Stimulated activated CD4-positive, alpha-beta T cell treated with anti-CD3 and anti-CD28 coated beads, Interleukin-2, amount 100 ng/mL, for 4 hours (primary cell): Measurements from ENCODE around the gene ADARB1.

ENCODE experiments used
- DNase-seq: peaks from one replicate; pipeline ENCODE4 v3.0.0-alpha.2; 2020; ENCODE audit warnings: low read depth

ADARB1 gene

GRCh38 chr21:45075596-45076244, 1.3 kb downstream of the ADARB1 start:
- DNase-seq = no peak

GRCh38 chr21:45076245-45076711, 1.9 kb downstream of the ADARB1 start:
- no peak for DNase-seq

- DNase-seq = no peak
These were observed 4.0 kb downstream of the ADARB1 start for GRCh38 chr21:45078371-45078770.

DNA sequence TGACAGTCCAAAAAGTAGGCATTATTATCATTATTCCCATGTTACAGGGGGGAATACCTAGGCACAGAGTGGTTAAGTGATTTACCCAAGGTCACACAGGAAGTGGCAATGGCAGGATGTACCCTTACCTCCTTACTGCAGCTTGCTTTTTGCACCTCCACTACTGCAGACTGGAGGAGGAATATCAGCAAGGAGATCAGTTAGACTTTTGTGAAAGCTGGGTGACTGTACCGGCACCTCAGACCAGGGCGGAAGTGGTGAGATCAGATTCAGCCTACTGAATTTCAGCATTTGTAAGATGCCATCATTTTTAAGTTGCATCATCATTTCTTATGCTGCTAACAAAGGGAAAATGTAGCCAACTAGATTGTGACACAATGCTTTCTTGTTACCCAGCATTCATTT, 4.5 kb downstream of the ADARB1 start:
- peak; percentile 73 for DNase-seq

- no peak for DNase-seq
These were observed 5.0 kb downstream of the ADARB1 start for GRCh38 chr21:45079351-45079750.

- no peak for DNase-seq
These were observed 5.9 kb downstream of the ADARB1 start for GRCh38 chr21:45080232-45080631.

DNA sequence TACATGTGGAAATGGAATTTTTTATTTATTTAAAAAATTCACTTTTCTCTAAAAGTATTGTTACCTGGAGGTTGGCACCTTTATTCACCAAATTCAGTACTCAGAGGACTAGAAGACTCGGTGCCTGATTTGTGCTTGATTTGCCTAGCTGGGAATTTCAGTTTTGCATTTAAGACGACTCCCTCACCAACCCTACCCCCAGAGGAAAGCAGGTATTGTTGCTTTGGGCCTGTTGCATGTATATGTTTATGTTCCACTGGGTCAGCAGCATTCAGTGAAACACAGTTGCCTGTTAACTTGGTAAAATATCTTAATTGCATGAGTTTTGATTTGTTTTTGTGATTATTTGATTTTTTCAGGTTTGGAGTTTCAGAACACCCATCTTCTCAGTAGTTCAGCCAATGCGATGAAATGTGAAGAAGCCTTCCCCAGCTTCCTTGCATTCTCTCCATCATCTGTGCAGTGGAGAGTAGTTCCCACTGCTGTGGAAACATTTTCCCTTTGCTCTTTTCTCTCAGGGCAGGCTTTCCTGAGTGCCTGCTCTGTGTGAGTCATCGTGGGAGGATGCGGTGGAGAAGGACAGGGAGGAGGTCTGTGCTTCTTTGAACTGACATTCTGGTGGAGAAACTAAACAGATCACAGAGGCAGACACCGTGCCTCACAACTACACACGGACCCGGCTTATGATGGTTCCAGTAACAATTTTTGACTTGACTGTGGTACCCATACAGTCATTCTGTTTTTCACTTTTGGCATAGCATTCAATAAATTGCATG, 6.4 kb downstream of the ADARB1 start:
- peak; percentile 23 for DNase-seq

DNA sequence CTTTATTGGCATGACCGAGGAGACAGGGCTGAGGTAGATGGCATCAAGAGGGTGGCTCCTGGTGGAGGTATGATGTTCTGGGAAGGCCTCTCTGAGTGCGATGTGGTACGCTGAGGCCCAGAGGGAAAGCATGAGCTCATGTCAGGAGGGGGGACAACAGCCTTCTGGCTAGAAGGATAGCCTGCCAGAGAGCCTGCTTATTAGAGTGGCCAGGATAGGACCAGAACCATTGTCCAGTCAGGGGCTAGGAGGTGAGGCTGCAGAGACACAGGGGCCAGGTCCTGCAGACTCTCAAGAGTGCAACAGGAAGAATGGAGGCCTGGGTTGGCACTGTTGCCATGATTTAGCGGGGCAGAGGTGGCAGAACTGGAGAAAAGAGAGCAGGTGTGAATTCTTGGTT, 7.3 kb downstream of the ADARB1 start:
- DNase-seq = no peak

- DNase-seq = no peak
These were observed 8.4 kb downstream of the ADARB1 start for GRCh38 chr21:45082736-45083135.

- no peak for DNase-seq
These were observed 9.7 kb downstream of the ADARB1 start for GRCh38 chr21:45084121-45084520.

DNA sequence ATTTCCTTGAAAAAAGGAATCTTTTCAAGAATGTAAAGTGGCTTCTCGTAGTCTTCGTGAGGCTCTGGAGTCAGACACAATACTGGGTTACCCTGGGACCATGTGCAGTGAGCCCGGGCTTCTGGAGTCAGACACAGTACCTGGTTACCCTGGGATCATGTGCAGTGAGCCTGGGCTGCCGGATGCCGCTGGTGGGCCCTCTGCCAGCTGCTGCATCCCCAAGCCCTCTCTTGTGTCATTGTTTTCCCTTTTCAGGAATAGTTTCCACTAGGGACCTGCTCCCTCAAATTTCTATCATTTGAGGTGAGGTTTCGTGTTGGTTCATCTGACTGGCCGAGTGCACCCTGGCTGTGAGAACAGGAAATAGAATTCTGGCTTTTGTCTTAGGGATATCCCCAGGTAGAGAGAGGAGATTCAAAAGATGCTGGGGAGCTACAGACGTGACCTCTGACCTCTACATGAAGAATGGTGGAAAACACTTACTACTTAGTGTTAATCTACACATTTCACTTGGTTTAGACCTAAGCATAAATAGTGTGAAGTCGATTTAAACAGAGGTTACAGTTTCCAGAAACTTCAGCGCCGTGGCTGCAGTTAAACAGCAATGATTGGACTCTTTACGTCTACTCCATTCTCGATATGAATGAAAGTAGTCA, 10.6 kb downstream of the ADARB1 start:
- no peak for DNase-seq

GRCh38 chr21:45085700-45086099, 11.3 kb downstream of the ADARB1 start:
- DNase-seq = no peak

DNA sequence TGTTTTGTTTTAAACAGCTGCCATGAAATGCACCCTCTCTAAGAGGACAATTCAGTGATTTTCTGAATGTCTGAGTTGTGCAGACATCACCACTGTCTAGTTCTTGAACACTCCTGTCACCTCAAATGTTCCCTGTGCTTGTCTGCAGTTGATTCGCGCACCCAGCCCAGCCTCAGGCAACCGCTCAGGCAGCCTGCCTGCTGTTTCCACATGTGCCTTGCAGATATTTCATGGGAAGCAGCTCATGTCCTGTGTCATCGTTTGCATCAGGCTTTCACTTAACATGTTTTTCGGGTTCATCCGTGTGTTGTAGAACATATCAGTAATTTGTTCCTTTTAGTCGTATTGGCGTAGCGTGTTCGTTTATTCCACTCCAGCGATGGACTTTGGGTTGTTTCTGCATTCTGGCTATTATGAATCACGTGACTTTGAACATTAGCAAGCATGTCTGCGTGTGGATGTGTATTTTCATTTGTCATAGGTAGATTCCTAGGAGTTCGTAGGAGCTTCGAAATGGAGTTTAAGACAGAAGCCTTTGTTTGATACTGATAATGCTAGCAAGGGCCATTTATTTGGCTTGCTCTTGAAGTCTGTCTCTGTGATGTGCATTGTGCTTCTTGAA, 12.1 kb downstream of the ADARB1 start:
- no peak for DNase-seq

- no peak for DNase-seq
These were observed 12.8 kb downstream of the ADARB1 start for GRCh38 chr21:45087022-45087823.

GRCh38 chr21:45088116-45088515, 13.7 kb downstream of the ADARB1 start:
- no peak for DNase-seq

- DNase-seq = no peak
These were observed 14.3 kb downstream of the ADARB1 start for GRCh38 chr21:45088729-45089128.

GRCh38 chr21:45089964-45090363, 15.6 kb downstream of the ADARB1 start:
- no peak for DNase-seq

- DNase-seq = no peak
These were observed 16.6 kb downstream of the ADARB1 start for GRCh38 chr21:45090966-45091365.

- no peak for DNase-seq
These were observed 17.4 kb downstream of the ADARB1 start for GRCh38 chr21:45091550-45092322.

- DNase-seq = no peak
These were observed 18.7 kb downstream of the ADARB1 start for GRCh38 chr21:45093035-45093532.

DNA sequence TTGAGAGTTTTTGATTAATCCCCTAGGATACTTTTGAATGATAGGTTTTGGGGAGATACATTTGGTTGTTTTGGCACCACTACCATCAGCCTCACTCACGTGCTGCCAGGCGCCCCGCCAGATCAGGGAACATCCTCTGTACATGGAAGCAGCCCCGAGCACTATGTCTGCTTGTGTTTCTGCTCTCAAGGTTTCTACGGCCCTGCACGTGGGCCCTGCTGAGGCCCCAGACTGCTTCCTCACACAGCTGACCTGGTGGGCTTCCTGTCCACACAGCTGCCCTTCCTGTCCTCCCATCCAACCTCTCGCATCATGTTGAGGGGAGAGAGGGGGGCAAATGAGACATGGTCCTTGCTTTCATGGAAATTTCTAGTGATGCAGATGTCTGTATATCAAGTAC, 20.0 kb downstream of the ADARB1 start:
- no peak for DNase-seq
